Neural cell (in vitro differentiated cells): ENCODE results near the gene PPP1R1A.

Experiments
- CTCF ChIP-seq: fragments of 450-650 bp; IDR thresholded peaks from 2 replicates; pipeline ENCODE4 v1.5.1; 2014; ENCODE audit warnings: antibody characterized with exemption, mild to moderate bottlenecking, moderate library complexity; ENCODE audit not compliant: poor library complexity, severe bottlenecking
- EZH2 ChIP-seq: fragments of 200-600, 300-800 bp; shearing (Covaris generic), sonication (generic); IDR thresholded peaks from 2 replicates; pipeline ENCODE4 v1.6.1; 2014; ENCODE audit warnings: antibody characterized with exemption, low read length, borderline replicate concordance, mild to moderate bottlenecking; ENCODE audit not compliant: insufficient read depth, poor library complexity, severe bottlenecking
- RAD21 ChIP-seq: fragments of 450-650 bp; conservative IDR thresholded peaks from 2 replicates; pipeline ENCODE4 v1.6.1; 2014; ENCODE audit warnings: antibody characterized with exemption, mild to moderate bottlenecking, moderate library complexity

DNA sequence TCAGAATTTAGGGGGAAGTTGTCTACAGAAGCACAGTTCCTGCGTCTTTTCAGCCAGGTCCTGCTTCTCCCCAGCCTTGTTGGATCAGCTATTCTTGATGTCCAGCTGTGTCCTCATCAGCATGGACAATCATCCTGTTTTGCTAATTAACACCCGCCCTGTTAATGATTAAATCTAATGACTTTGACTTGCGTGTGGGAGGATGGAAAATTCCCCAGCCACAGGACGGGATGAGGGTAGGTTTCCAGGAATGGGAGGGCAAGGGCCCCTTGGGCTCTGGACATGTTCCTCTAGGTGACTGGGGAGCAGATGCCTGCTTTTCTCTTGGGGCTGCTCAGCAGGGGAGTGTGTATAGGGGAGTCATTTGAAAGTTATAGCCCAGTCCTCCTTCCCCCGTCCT lies 5.3 kb upstream of the PPP1R1A start:
- no peak for TF ChIP-seq CTCF
- no peak for TF ChIP-seq EZH2
- TF ChIP-seq RAD21 = no peak
